T-cell (primary cell): ENCODE data around the gene CXXC5. TPM values are rescaled to one million over a fixed set of nuclear protein-coding genes. Genes with fewer than 3 reads are reported as not detected.

ENCODE experiments used
- ATAC-seq, 4 experiments: fragments of 200-7000 bp in 3 of 4; fragments of 150-1000 bp in 1 of 4; cut with Tn5 transposase; replicated peaks in 1 of 4; 1 replicate in 3 of 4; 2 replicates in 1 of 4; pipeline ENCODE4 v1.10.0; 2021; ENCODE audit warnings: moderate library complexity in 3 of 4, mild to moderate bottlenecking in 2 of 4, moderate number of reproducible peaks in 1 of 4
- CTCF ChIA-PET, 2 donors: fragments of 300-600 bp; sonication (Branson Sonifier 250); formaldehyde crosslinking; loops; one replicate each; lab custom pipeline; 2022; ENCODE audit warnings: antibody characterized with exemption in 2 of 2; lab: Charles Lee
- POLR2A ChIA-PET, 2 donors: fragments of 300-600 bp; sonication (Branson Sonifier 250); formaldehyde crosslinking; loops; one replicate each; lab custom pipeline; 2022; ENCODE audit warnings: antibody characterized with exemption in 2 of 2; lab: Charles Lee
- DNase-seq, 35 experiments: peaks; one replicate each; pipeline versions ENCODE4 v3.0.0 to v3.0.0-alpha.2; 2013 to 2023
- H3K27ac ChIP-seq: one replicate; pipeline ENCODE4 v1.5.1; 2013; ENCODE audit warnings: low read length
- H3K27me3 ChIP-seq, 2 experiments: replicated peaks in 1 of 2; 1 replicate in 1 of 2; 2 replicates in 1 of 2; pipeline versions ENCODE4 v1.6.1 to v1.7.0; 2013; ENCODE audit warnings: low read length in 1 of 2, mixed read lengths in 1 of 2; ENCODE audit not compliant: control insufficient read depth in 2 of 2, insufficient read depth in 2 of 2; ENCODE audit errors: extremely low read depth in 1 of 2
- H3K36me3 ChIP-seq, 2 donors: 1 replicate in 1 of 2; 2 replicates in 1 of 2; pipeline versions ENCODE4 v1.6.1 to v1.7.0; 2013; ENCODE audit warnings: low read length in 1 of 2; ENCODE audit not compliant: control insufficient read depth in 2 of 2, insufficient read depth in 1 of 2; ENCODE audit errors: extremely low read depth in 1 of 2
- H3K4me1 ChIP-seq, 2 experiments: 1 replicate in 1 of 2; 2 replicates in 1 of 2; pipeline versions ENCODE4 v1.6.1 to v1.7.0; 2013; ENCODE audit warnings: low read length in 2 of 2, mixed read lengths in 1 of 2; ENCODE audit not compliant: insufficient read depth in 2 of 2, control insufficient read depth in 1 of 2; ENCODE audit errors: extremely low read depth in 1 of 2
- H3K4me3 ChIP-seq, 2 donors: 1 replicate in 1 of 2; 2 replicates in 1 of 2; pipeline versions ENCODE4 v1.5.1 to v1.7.0; 2013; ENCODE audit warnings: mild to moderate bottlenecking in 2 of 2, low read length in 1 of 2, moderate library complexity in 1 of 2; ENCODE audit not compliant: control insufficient read depth in 1 of 2; ENCODE audit errors: extremely low read depth in 1 of 2
- H3K9me3 ChIP-seq: 2 replicates; pipeline ENCODE4 v1.7.0; 2013
- H3K27ac Mint-ChIP-seq, 2 donors: one replicate each; pipeline ENCODE4 v1.8.0; 2020 to 2021; ENCODE audit warnings: mild to moderate bottlenecking in 2 of 2, mixed read lengths in 2 of 2
- H3K27me3 Mint-ChIP-seq, 2 donors: one replicate each; pipeline ENCODE4 v1.8.0; 2021 to 2022; ENCODE audit warnings: mixed read lengths in 2 of 2
- H3K36me3 Mint-ChIP-seq: one replicate; pipeline ENCODE4 v1.8.0; 2021; ENCODE audit warnings: mixed read lengths
- H3K4me1 Mint-ChIP-seq, 3 donors: one replicate each; pipeline ENCODE4 v1.8.0; 2020 to 2022; ENCODE audit warnings: mixed read lengths in 3 of 3, mild to moderate bottlenecking in 1 of 3
- H3K4me3 Mint-ChIP-seq, 3 donors: one replicate each; pipeline ENCODE4 v1.8.0; 2020 to 2022; ENCODE audit warnings: mild to moderate bottlenecking in 3 of 3, mixed read lengths in 3 of 3, moderate library complexity in 3 of 3
- H3K9me3 Mint-ChIP-seq, 3 donors: one replicate each; pipeline ENCODE4 v1.8.0; 2020 to 2022; ENCODE audit warnings: mixed read lengths in 3 of 3
- WGBS: methylation state at CpG from one replicate; pipeline ENCODE4 v1.1.5; 2013; ENCODE audit warnings: missing lambda C conversion rate; ENCODE audit not compliant: insufficient coverage; 5-methylcytosine and 5-hydroxymethylcytosine counted together
- total RNA-seq, 35 experiments: library from RNA in 6 of 35; stranded (reverse) in 6 of 35; fragments of 120-200 nt in 1 of 35; gene quantifications; one replicate each; pipeline versions ENCODE4 v1.2.1 to v1.2.4 and lab custom pipeline; 2013 to 2026

Gene CXXC5
- total RNA-seq, 5 donors from 2014 or later (not counting 1 experiment from before 2014, with no cell fraction given): 5.1 to 7.6 (median 6.2) TPM

DNA sequence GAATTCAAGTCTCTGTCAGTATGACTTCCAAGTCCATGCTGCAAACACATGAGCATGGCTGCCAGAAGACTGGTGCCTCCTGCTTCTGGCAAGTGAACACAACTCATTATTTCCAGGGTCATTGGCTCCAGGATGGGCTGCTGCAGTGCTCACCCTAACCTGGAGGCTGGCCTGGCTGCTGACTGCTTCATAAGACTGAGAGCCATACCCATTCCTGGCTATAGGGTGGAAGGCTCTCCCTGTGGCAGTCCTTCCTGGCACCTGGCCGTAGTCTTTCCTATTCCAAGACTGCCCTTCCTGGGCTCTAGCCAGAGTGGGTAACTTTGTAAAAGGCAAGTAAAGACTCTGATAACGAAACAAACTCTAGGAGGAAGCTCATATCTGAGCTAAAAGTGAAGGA, 51.2 kb downstream of the CXXC5 start:
- ChIA-PET CTCF (no interaction called here), POLR2A (no interaction called here)
- peaks cover 20 to 39% (median 30%) of the 10 kb centered on the region in 3 donors for H3K4me1 Mint-ChIP-seq
- no CpG with 5 or more reads among the region's 2 CpGs for WGBS
- H3K27me3 Mint-ChIP-seq: peaks cover 8 to 36% of the 10 kb centered on the region in 2 donors
- no peaks in the 10 kb centered on the region for H3K36me3 Mint-ChIP-seq
- H3K36me3 ChIP-seq: no peaks in the 10 kb centered on the region
- no peak overlapping the region for H3K27ac Mint-ChIP-seq
- no peaks in the 10 kb centered on the region for H3K9me3 ChIP-seq
- H3K27me3 ChIP-seq: peaks cover 0 to 69% of the 10 kb centered on the region in 2 experiments
- no peak overlapping the region for H3K4me3 Mint-ChIP-seq
- DNase-seq (no peak), ATAC-seq (no peak)
- H3K9me3 Mint-ChIP-seq: no peaks in the 10 kb centered on the region
- H3K4me1 ChIP-seq: peaks cover 7 to 38% of the 10 kb centered on the region in 2 experiments
- H3K4me3 ChIP-seq: no peak overlapping the region
- H3K27ac ChIP-seq: no peak overlapping the region

DNA sequence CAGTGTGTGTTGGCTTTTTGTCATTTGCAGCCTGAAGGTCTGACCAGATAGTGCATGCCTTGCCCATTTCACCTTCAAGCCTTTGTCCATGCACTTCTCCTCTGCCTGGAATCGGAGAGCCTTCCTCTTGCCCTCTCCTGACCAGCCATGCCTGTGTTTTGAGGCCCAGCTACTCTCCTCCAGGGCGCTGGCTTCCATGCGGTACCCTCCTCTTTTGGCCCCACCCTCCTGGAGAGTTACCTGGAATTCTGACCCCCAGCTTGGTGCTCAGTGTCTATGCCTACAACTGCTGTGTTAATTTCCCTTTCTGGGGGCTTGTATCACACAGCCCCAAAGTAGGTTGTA, 52.5 kb downstream of the CXXC5 start:
- ATAC-seq (no peak), DNase-seq (no peak)
- no peak overlapping the region for H3K4me3 ChIP-seq
- H3K9me3 ChIP-seq: no peaks in the 10 kb centered on the region
- peaks cover 7 to 40% of the 10 kb centered on the region in 2 experiments for H3K4me1 ChIP-seq
- peaks cover 0 to 66% of the 10 kb centered on the region in 2 experiments for H3K27me3 ChIP-seq
- Mint-ChIP-seq H3K4me1 (peaks cover 20 to 44% (median 32%) of the 10 kb centered on the region in 3 donors), H3K4me3 (peak overlapping the region in 1 of 3 donors; percentile 32), H3K9me3 (no peaks in the 10 kb centered on the region), H3K36me3 (no peaks in the 10 kb centered on the region), H3K27ac (no peak overlapping the region), H3K27me3 (peaks cover 8 to 36% of the 10 kb centered on the region in 2 donors)
- ChIA-PET POLR2A (no interaction called here), CTCF (interaction anchor here in 1 of 2 donors (0.6 kb wide), 1 partner anchor 1463 kb away, joined by 3 read pairs; no protein-coding TSS in a partner anchor)
- no peaks in the 10 kb centered on the region for H3K36me3 ChIP-seq
- 92% methylated on average over 2 of the region's 3 CpGs for WGBS
- no peak overlapping the region for H3K27ac ChIP-seq

GRCh38 chr5:139701056-139701741, 53.0 kb downstream of the CXXC5 start:
- ChIA-PET CTCF (interaction anchor here in 1 of 2 donors (0.6 to 1.0 kb wide), 2 partner anchors 9 to 1464 kb away, joined by 3 to 4 read pairs; no protein-coding TSS in a partner anchor), POLR2A (no interaction called here)
- Mint-ChIP-seq H3K4me1 (peaks cover 20 to 42% (median 32%) of the 10 kb centered on the region in 3 donors), H3K27me3 (peaks cover 8 to 31% of the 10 kb centered on the region in 2 donors), H3K36me3 (no peaks in the 10 kb centered on the region), H3K27ac (no peak overlapping the region), H3K4me3 (peak overlapping the region in 1 of 3 donors; percentile 32), H3K9me3 (no peaks in the 10 kb centered on the region)
- H3K36me3 ChIP-seq: no peaks in the 10 kb centered on the region
- peaks cover 7 to 44% of the 10 kb centered on the region in 2 experiments for H3K4me1 ChIP-seq
- peak overlapping the region in 1 of 2 donors; percentile 26 for H3K4me3 ChIP-seq
- peaks cover 0 to 66% of the 10 kb centered on the region in 2 experiments for H3K27me3 ChIP-seq
- WGBS: 13% methylated on average over 7 of the region's 22 CpGs
- H3K27ac ChIP-seq: no peak overlapping the region
- no peak for DNase-seq
- H3K9me3 ChIP-seq: no peaks in the 10 kb centered on the region
- peak in 1 of 4 experiments; percentile 28 for ATAC-seq

DNA sequence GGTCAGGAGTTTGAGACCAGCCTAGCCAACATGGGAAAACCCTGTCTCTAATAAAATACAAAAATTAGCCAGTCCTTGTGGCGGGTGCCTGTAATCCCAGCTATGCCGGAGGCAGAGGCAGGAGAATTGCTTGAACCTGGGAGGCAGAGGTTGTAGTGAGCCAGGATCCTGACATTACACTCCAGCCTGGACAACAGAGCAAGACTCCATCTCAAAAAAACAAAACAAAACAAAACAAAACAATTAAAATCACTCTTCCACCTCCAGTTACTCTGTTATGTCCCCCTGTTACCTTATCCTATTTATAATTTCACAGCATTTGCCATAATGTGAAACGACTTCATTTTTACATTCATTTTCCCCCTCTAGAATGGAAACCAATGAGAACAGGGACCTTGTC, 54.4 kb downstream of the CXXC5 start:
- no peak overlapping the region for H3K4me3 Mint-ChIP-seq
- WGBS: 71% methylated on average over 1 of the region's 3 CpGs
- H3K36me3 ChIP-seq: no peaks in the 10 kb centered on the region

GRCh38 chr5:139704748-139705147, 56.6 kb downstream of the CXXC5 start:
- ChIA-PET CTCF (no interaction called here), POLR2A (no interaction called here)
- H3K27ac ChIP-seq: no peak overlapping the region
- WGBS: 80% methylated on average over 1 of the region's 4 CpGs
- Mint-ChIP-seq H3K36me3 (no peaks in the 10 kb centered on the region), H3K4me1 (peaks cover 18 to 37% (median 22%) of the 10 kb centered on the region in 3 donors), H3K27me3 (peaks cover 4 to 12% of the 10 kb centered on the region in 2 donors), H3K4me3 (no peak overlapping the region), H3K27ac (no peak overlapping the region), H3K9me3 (no peaks in the 10 kb centered on the region)
- DNase-seq (no peak), ATAC-seq (no peak)
- H3K9me3 ChIP-seq: no peaks in the 10 kb centered on the region
- H3K4me1 ChIP-seq: peaks cover 7 to 27% of the 10 kb centered on the region in 2 experiments
- H3K4me3 ChIP-seq: no peak overlapping the region
- H3K27me3 ChIP-seq: peaks cover 0 to 40% of the 10 kb centered on the region in 2 experiments
- H3K36me3 ChIP-seq: no peaks in the 10 kb centered on the region

More for the DNA sequence above, 54.4 kb downstream of the CXXC5 start:
- Mint-ChIP-seq H3K27ac (no peak overlapping the region), H3K27me3 (peaks cover 8 to 26% of the 10 kb centered on the region in 2 donors), H3K36me3 (no peaks in the 10 kb centered on the region), H3K4me1 (peaks cover 15 to 41% (median 27%) of the 10 kb centered on the region in 3 donors), H3K9me3 (no peaks in the 10 kb centered on the region)
- no peak overlapping the region for H3K27ac ChIP-seq
- ChIA-PET CTCF (no interaction called here), POLR2A (no interaction called here)
- ATAC-seq: no peak
- DNase-seq: no peak
- peaks cover 5 to 31% of the 10 kb centered on the region in 2 experiments for H3K4me1 ChIP-seq
- H3K9me3 ChIP-seq: no peaks in the 10 kb centered on the region
- no peak overlapping the region for H3K4me3 ChIP-seq
- peaks cover 0 to 53% of the 10 kb centered on the region in 2 experiments for H3K27me3 ChIP-seq

GRCh38 chr5:139705191-139705590, 57.0 kb downstream of the CXXC5 start:
- Histone ChIP-seq H3K9me3 (no peaks in the 10 kb centered on the region), H3K4me1 (peaks cover 9 to 31% of the 10 kb centered on the region in 2 experiments), H3K27ac (no peak overlapping the region), H3K27me3 (peaks cover 0 to 42% of the 10 kb centered on the region in 2 experiments), H3K4me3 (no peak overlapping the region), H3K36me3 (no peaks in the 10 kb centered on the region)
- H3K36me3 Mint-ChIP-seq: no peaks in the 10 kb centered on the region
- H3K4me1 Mint-ChIP-seq: peaks cover 20 to 39% (median 24%) of the 10 kb centered on the region in 3 donors
- H3K27ac Mint-ChIP-seq: no peak overlapping the region
- ATAC-seq: no peak
- peaks cover 4 to 12% of the 10 kb centered on the region in 2 donors for H3K27me3 Mint-ChIP-seq
- ChIA-PET CTCF (no interaction called here), POLR2A (no interaction called here)
- DNase-seq: no peak
- H3K9me3 Mint-ChIP-seq: no peaks in the 10 kb centered on the region
- no peak overlapping the region for H3K4me3 Mint-ChIP-seq
- WGBS: 69% methylated on average over 2 of the region's 3 CpGs
